GM06990 (cell line): Measurements from ENCODE around the gene DAND5.
"Not testable (repeated sequence)": the region's sequence is repeated elsewhere in the genome, so short reads cannot be mapped to it uniquely, and the experiment has no call there.

Source experiments
- DNase-seq: peaks from one replicate; pipeline ENCODE4 v3.0.0-alpha.2; 2011; ENCODE audit not compliant: insufficient read length; ENCODE audit errors: extremely low read depth
- H3K27me3 ChIP-seq: replicated peaks from 2 replicates; pipeline ENCODE4 v1.6.0; 2011; ENCODE audit warnings: low read length; ENCODE audit not compliant: control insufficient read depth, insufficient read depth
- H3K36me3 ChIP-seq: 2 replicates; pipeline ENCODE4 v1.5.1; 2011; ENCODE audit warnings: low read length; ENCODE audit not compliant: control insufficient read depth, insufficient read depth
- H3K4me3 ChIP-seq: replicated peaks from 2 replicates; pipeline ENCODE4 v1.5.1; 2011; ENCODE audit warnings: low read depth, mild to moderate bottlenecking, control low read depth, low read length
- TF ChIP-seq, protein P1 (sequence below): IDR thresholded peaks from 2 replicates; pipeline ENCODE4 v1.5.1; 2011; ENCODE audit warnings: low read length, control low read depth, mild to moderate bottlenecking, inconsistent platforms; ENCODE audit not compliant: insufficient read depth, poor library complexity, severe bottlenecking

The DAND5 gene

DNA sequence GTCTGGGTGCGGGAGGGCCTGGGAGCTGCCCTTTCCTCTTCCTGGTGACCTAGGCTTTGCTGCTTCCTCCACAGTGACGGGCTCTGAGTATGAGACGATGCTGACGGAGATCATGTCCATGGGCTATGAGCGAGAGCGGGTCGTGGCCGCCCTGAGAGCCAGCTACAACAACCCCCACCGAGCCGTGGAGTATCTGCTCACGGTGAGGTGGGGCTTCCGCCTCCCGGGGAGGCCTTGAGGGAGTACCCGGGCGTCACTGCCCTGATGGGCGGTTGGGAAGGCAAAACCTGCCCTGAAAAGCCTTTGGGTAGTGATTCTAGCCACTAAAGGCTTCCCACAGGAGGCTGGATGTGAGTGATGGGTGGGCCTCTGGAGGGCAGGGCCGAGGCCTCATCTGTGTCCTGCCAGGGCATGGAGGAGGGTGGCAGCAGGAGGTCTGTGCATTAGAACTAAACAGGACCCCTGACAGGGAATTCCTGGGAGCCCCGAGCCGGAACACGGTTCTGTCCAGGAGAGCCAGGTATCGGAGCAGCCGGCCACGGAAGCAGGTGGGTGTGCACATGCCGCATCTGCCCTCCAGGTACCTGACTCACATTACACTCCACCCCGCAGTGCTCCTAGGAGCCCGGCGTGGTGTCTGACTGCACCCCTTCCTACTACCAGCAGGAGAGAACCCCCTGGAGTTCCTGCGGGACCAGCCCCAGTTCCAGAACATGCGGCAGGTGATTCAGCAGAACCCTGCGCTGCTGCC is 20.6 kb upstream of the DAND5 start:
- TF ChIP-seq, protein P1, sequence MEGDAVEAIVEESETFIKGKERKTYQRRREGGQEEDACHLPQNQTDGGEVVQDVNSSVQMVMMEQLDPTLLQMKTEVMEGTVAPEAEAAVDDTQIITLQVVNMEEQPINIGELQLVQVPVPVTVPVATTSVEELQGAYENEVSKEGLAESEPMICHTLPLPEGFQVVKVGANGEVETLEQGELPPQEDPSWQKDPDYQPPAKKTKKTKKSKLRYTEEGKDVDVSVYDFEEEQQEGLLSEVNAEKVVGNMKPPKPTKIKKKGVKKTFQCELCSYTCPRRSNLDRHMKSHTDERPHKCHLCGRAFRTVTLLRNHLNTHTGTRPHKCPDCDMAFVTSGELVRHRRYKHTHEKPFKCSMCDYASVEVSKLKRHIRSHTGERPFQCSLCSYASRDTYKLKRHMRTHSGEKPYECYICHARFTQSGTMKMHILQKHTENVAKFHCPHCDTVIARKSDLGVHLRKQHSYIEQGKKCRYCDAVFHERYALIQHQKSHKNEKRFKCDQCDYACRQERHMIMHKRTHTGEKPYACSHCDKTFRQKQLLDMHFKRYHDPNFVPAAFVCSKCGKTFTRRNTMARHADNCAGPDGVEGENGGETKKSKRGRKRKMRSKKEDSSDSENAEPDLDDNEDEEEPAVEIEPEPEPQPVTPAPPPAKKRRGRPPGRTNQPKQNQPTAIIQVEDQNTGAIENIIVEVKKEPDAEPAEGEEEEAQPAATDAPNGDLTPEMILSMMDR: no peak
- Histone ChIP-seq H3K36me3 (peaks cover 38% of the 10 kb centered on the region), H3K27me3 (no peaks in the 10 kb centered on the region), H3K4me3 (no peak overlapping the region)
- no peak for DNase-seq

- Histone ChIP-seq H3K27me3 (no peaks in the 10 kb centered on the region), H3K36me3 (peaks cover 39% of the 10 kb centered on the region), H3K4me3 (no peak overlapping the region)
- TF ChIP-seq, protein P1: no peak
- no peak for DNase-seq
Measured at GRCh38 chr19:12949363-12950283, 19.8 kb upstream of the DAND5 start.

DNA sequence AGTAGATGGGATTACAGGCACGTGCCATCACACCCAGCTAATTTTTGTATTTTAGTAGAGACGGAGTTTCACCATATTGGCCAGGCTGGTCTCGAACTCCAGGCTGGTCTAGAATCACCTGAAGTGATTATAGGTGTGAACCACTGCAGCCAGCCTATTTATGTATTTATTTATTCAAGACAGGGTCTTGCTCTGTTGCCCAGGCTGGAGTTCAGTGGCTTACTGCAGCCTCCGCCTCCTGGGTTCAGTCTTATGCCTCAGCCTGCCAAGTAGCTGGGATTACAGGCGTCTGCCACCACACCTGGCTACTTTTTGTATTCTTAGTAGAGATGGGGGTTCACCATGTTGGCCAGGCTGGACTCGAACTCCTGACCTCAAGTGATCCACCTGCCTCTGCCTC is 17.3 kb upstream of the DAND5 start:
- DNase-seq, H3K27me3 ChIP-seq, H3K4me3 ChIP-seq: not testable (repeated sequence)
- H3K36me3 ChIP-seq: peaks cover 39% of the 10 kb centered on the region

DNA sequence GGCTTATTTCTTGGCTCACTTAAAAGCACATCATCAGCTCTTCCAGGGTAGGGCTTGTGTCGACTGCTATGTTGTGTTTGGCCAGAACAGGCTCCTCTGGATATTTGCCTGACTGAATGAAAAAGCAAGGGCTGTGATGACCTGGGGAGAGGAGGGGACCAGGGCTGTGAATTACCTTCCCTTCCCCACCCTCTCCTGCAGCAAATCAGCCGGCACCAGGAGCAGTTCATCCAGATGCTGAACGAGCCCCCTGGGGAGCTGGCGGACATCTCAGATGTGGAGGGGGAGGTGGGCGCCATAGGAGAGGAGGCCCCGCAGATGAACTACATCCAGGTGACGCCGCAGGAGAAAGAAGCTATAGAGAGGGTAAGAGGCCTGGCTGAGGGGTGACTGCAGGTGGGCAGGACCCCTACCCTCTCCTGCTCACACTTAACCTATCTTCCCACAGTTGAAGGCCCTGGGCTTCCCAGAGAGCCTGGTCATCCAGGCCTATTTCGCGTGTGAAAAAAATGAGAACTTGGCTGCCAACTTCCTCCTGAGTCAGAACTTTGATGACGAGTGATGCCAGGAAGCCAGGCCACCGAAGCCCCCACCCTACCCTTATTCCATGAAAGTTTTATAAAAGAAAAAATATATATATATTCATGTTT is 16.8 kb upstream of the DAND5 start:
- Histone ChIP-seq H3K27me3 (no peaks in the 10 kb centered on the region), H3K36me3 (peaks cover 37% of the 10 kb centered on the region), H3K4me3 (no peak overlapping the region)
- no peak for DNase-seq
- TF ChIP-seq, protein P1: no peak

GRCh38 chr19:12953138-12953798 is 16.1 kb upstream of the DAND5 start:
- peaks cover 31% of the 10 kb centered on the region for H3K36me3 ChIP-seq
- TF ChIP-seq, protein P1: no peak
- no peaks in the 10 kb centered on the region for H3K27me3 ChIP-seq
- no peak for DNase-seq
- no peak overlapping the region for H3K4me3 ChIP-seq
